SU-DHL-6 (cell line): ENCODE measurements around the gene ART3.

Experiments
- H2AFZ ChIP-seq: fragments of 200-600 bp; sonication (generic); 2 replicates; pipeline ENCODE4 v1.6.1; 2014; ENCODE audit warnings: low read depth, mild to moderate bottlenecking, moderate library complexity, mixed read lengths, antibody characterized with exemption, low read length; ENCODE audit not compliant: severe bottlenecking
- H3F3A ChIP-seq: fragments of 200-600 bp; shearing (Covaris generic); 2 replicates; pipeline ENCODE4 v1.6.0; 2016; ENCODE audit warnings: antibody characterized with exemption, mild to moderate bottlenecking; ENCODE audit not compliant: insufficient read depth
- H3K27ac ChIP-seq: fragments of 200-600 bp; sonication (generic); 2 replicates; pipeline ENCODE4 v1.5.1; 2016; ENCODE audit warnings: low read depth, mild to moderate bottlenecking, low read length, moderate library complexity, mixed read lengths
- H3K27me3 ChIP-seq: fragments of 200-600 bp; sonication (generic), shearing (Covaris generic); 2 replicates; pipeline ENCODE4 v1.6.0; 2014; ENCODE audit warnings: mild to moderate bottlenecking, low read length
- H3K36me3 ChIP-seq: fragments of 200-600 bp; sonication (generic); 2 replicates; pipeline ENCODE4 v1.6.1; 2014; ENCODE audit warnings: mild to moderate bottlenecking, low read length, mixed read lengths
- H3K4me2 ChIP-seq: fragments of 300-600, 200-600 bp; shearing (Covaris generic), sonication (generic); 2 replicates; pipeline ENCODE4 v1.6.0; 2014; ENCODE audit warnings: low read length, low read depth, mild to moderate bottlenecking; ENCODE audit not compliant: poor library complexity, severe bottlenecking
- H3K4me3 ChIP-seq: fragments of 200-600 bp; sonication (generic); 2 replicates; pipeline ENCODE4 v1.5.1; 2014; ENCODE audit warnings: antibody characterized with exemption, low read length, mild to moderate bottlenecking, mixed read lengths; ENCODE audit not compliant: insufficient read depth, poor library complexity, severe bottlenecking
- H3K79me2 ChIP-seq: fragments of 200-600 bp; sonication (generic); 2 replicates; pipeline ENCODE4 v1.6.1; 2014; ENCODE audit warnings: mild to moderate bottlenecking, low read length, moderate library complexity; ENCODE audit not compliant: insufficient read depth
- H3K9ac ChIP-seq: fragments of 200-600 bp; sonication (generic); 2 replicates; pipeline ENCODE4 v1.7.0; 2014; ENCODE audit warnings: mild to moderate bottlenecking, low read length
- H3K9me2 ChIP-seq: fragments of 200-600 bp; sonication (generic); replicated peaks from 2 replicates; pipeline ENCODE4 v1.6.1; 2014; ENCODE audit warnings: low read length; ENCODE audit not compliant: insufficient read depth
- H3K9me3 ChIP-seq: fragments of 200-600 bp; sonication (generic); 2 replicates; pipeline ENCODE4 v1.6.1; 2014; ENCODE audit warnings: low read length, mixed read lengths; ENCODE audit not compliant: insufficient read depth
- H4K20me1 ChIP-seq: fragments of 200-600 bp; sonication (generic); 2 replicates; pipeline ENCODE4 v1.6.1; 2014; ENCODE audit warnings: low read depth, mild to moderate bottlenecking, antibody characterized with exemption, low read length, moderate library complexity, mixed read lengths
- EZH2phosphoT487 ChIP-seq: fragments of 200-600 bp; sonication (generic), shearing (Covaris generic); conservative IDR thresholded peaks from 2 replicates; pipeline ENCODE4 v1.6.1; 2018; ENCODE audit warnings: mild to moderate bottlenecking, antibody characterized with exemption, low read length, moderate library complexity, mixed read lengths
- TF ChIP-seq, protein P1 (sequence below): fragments of 200-600 bp; sonication (generic); IDR thresholded peaks from one replicate; pipeline ENCODE4 v1.5.1; 2017; ENCODE audit warnings: antibody characterized with exemption, mild to moderate bottlenecking, low read length, moderate library complexity; ENCODE audit not compliant: insufficient read depth, poor library complexity, severe bottlenecking

Gene ART3

DNA sequence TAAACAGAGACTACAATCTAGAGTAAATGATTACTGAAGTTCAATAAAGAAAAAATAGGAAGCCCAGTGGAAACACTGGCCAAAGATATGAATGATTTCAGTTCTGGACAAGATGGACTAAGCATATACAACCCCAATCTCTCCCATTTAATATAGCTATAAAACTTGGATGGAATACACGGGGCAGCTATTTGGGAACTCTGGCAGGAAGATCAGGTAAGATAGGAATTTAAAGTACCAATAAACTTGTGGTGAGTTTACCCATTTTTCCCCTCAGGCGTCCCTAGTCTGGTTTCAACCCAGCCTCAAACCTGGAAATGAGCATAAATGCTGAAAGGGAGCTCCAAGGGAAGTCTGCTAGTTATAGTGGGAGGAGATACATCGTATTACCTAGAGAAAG, 53.2 kb downstream of the ART3 start:
- H3K36me3 ChIP-seq, result no peaks in the 10 kb centered on the region

DNA sequence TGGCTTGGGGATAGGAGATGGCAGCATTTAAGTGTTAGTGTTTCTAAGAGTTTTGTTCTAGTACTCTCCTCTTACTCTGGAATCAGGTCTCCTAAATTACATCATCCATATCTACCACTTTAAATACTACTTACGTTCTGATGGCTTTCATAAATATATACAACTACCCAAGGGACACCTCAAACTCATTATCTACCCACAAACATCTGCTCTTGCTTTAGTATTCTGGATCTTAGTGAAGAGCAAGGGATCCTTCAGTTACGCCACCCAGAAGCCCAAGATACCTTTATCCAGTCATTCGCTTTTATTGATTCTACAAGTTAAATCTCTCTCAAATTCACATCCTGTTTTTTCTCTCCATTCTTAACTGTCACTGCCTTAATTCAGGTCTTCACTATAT, 66.7 kb downstream of the ART3 start:
- Histone ChIP-seq H3K27me3 (no peaks in the 10 kb centered on the region), H3K9ac (no peak overlapping the region), H3K79me2 (peaks cover 16% of the 10 kb centered on the region), H3K4me3 (no peak overlapping the region), H3K4me2 (no peak overlapping the region), H2AFZ (no peak overlapping the region), H3K9me3 (no peaks in the 10 kb centered on the region), H3F3A (no peaks in the 10 kb centered on the region), H4K20me1 (no peaks in the 10 kb centered on the region), H3K27ac (no peak overlapping the region), H3K36me3 (no peaks in the 10 kb centered on the region), H3K9me2 (no peaks in the 10 kb centered on the region)
- TF ChIP-seq, protein P1, sequence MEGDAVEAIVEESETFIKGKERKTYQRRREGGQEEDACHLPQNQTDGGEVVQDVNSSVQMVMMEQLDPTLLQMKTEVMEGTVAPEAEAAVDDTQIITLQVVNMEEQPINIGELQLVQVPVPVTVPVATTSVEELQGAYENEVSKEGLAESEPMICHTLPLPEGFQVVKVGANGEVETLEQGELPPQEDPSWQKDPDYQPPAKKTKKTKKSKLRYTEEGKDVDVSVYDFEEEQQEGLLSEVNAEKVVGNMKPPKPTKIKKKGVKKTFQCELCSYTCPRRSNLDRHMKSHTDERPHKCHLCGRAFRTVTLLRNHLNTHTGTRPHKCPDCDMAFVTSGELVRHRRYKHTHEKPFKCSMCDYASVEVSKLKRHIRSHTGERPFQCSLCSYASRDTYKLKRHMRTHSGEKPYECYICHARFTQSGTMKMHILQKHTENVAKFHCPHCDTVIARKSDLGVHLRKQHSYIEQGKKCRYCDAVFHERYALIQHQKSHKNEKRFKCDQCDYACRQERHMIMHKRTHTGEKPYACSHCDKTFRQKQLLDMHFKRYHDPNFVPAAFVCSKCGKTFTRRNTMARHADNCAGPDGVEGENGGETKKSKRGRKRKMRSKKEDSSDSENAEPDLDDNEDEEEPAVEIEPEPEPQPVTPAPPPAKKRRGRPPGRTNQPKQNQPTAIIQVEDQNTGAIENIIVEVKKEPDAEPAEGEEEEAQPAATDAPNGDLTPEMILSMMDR, result no peak
- TF ChIP-seq EZH2phosphoT487, result no peak

More for the DNA sequence above, 53.2 kb downstream of the ART3 start:
- Histone ChIP-seq H3K9me2 (no peaks in the 10 kb centered on the region), H3K27me3 (no peaks in the 10 kb centered on the region), H3K4me3 (no peak overlapping the region), H3F3A (no peaks in the 10 kb centered on the region), H3K4me2 (no peak overlapping the region), H3K27ac (no peak overlapping the region), H3K9ac (no peak overlapping the region), H3K9me3 (no peaks in the 10 kb centered on the region), H4K20me1 (no peaks in the 10 kb centered on the region), H3K79me2 (no peaks in the 10 kb centered on the region), H2AFZ (no peak overlapping the region)
- TF ChIP-seq, protein P1, result no peak
- no peak for TF ChIP-seq EZH2phosphoT487

DNA sequence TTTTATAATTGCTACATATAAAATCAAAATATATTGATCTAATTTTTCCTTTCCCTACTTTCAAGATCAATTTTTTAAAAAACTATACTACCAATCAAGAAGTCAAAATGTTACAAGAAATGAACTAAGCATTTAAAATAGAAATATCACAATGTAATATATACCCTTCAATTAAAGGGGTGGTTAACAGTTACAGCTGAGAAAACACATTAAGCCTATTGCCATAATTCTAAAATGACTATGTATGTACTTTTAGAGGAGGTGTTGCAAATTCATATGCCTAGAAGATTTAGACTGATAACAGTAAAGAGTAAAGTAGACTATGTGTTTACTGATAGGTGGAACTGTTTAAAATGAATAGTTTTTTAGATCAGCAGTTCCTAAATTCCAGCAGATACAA, 70.0 kb downstream of the ART3 start:
- Histone ChIP-seq H3F3A (no peaks in the 10 kb centered on the region), H3K27me3 (no peaks in the 10 kb centered on the region), H2AFZ (no peak overlapping the region), H3K9me3 (no peaks in the 10 kb centered on the region), H3K36me3 (no peaks in the 10 kb centered on the region), H3K4me3 (no peak overlapping the region), H3K79me2 (peaks cover 31% of the 10 kb centered on the region), H3K27ac (no peak overlapping the region), H3K9ac (no peak overlapping the region), H3K9me2 (no peaks in the 10 kb centered on the region), H4K20me1 (no peaks in the 10 kb centered on the region), H3K4me2 (no peak overlapping the region)
- TF ChIP-seq EZH2phosphoT487, result no peak
- TF ChIP-seq, protein P1, result no peak
